Transverse colon (tissue), 4 donors: Measurements from ENCODE around the gene COX10. TPM values are rescaled to one million over a fixed set of nuclear protein-coding genes. Genes with fewer than 3 reads are reported as not detected.

Source experiments
- DNase-seq: peaks from one replicate; pipeline ENCODE4 v3.0.0-alpha.2; 2019
- H3K27ac ChIP-seq, 4 donors: fragments of 200-600 bp; sonication (generic); 2 replicates each; pipeline ENCODE4 v1.5.1; 2016 to 2018; ENCODE audit warnings: inconsistent platforms in 4 of 4
- H3K27me3 ChIP-seq: fragments of 200-600 bp; sonication (generic); 2 replicates; pipeline ENCODE4 v1.5.1; 2017; ENCODE audit warnings: inconsistent platforms
- H3K36me3 ChIP-seq, 4 donors: fragments of 200-600 bp; sonication (generic); 2 replicates each; pipeline ENCODE4 v1.5.1; 2017 to 2019; ENCODE audit warnings: inconsistent platforms in 4 of 4
- H3K4me1 ChIP-seq, 4 donors: fragments of 200-600 bp; sonication (generic); 2 replicates each; pipeline ENCODE4 v1.5.1; 2017 to 2020; ENCODE audit warnings: inconsistent platforms in 4 of 4
- H3K4me3 ChIP-seq, 4 donors: fragments of 200-600 bp; sonication (generic); 1 replicate in 1 of 4; 2 replicates in 3 of 4; pipeline versions ENCODE4 v1.5.1 to v1.6.1; 2017 to 2019; ENCODE audit warnings: inconsistent platforms in 4 of 4
- H3K9me3 ChIP-seq, 2 donors: fragments of 200-600 bp; sonication (generic); 2 replicates each; pipeline ENCODE4 v1.5.1; 2017 to 2019; ENCODE audit warnings: inconsistent platforms in 2 of 2
- EP300 ChIP-seq: sonication (generic); formaldehyde crosslinking; IDR thresholded peaks from one replicate; pipeline ENCODE4 v1.6.1; 2017; ENCODE audit warnings: antibody characterized with exemption, low read depth
- POLR2A ChIP-seq: fragments of 450-650 bp; IDR thresholded peaks from one replicate; pipeline ENCODE4 v1.6.1; 2016; ENCODE audit warnings: antibody characterized with exemption, mild to moderate bottlenecking, moderate library complexity
- POLR2AphosphoS5 ChIP-seq, 3 donors: sonication (generic); formaldehyde crosslinking; IDR thresholded peaks; one replicate each; pipeline ENCODE4 v1.6.1; 2016; ENCODE audit warnings: antibody characterized with exemption in 3 of 3
- WGBS, 2 donors: methylation state at CpG; one replicate each; pipeline ENCODE4 v1.1.5; 2018; ENCODE audit warnings: low coverage in 1 of 2; 5-methylcytosine and 5-hydroxymethylcytosine counted together
- in situ Hi-C, 4 donors: fragments of 200-750 bp; cut with MboI; loops; one replicate each; pipeline versions ENCODE4 v1.15.0 to v1.15.1; 2017; ENCODE audit warnings: low sequenced_read_pairs in 3 of 4, low pct_ligation_motif_present in 1 of 4, low pct_unique_long_range_greater_than_20kb in 1 of 4
- intact Hi-C: fragments of 100-400 bp; cut with DNase I; formaldehyde crosslinking; loops from one replicate; pipeline ENCODE4 v1.15.1; 2023; ENCODE audit warnings: low total_unique reads
- total RNA-seq, 4 donors: library from RNA; depleted of rRNA; stranded (reverse); fragments of >200 nt; gene quantifications; one replicate each; pipeline ENCODE4 v1.1.0, GENCODE V29; 2016
- TF ChIP-seq, protein P1 (sequence below), 5 experiments: fragments of 200-600 bp in 3 of 5; fragments of 450-650 bp in 2 of 5; sonication (generic) in 3 of 5; IDR thresholded peaks; 1 replicate in 2 of 5; 2 replicates in 3 of 5; pipeline ENCODE4 v1.5.1; 2016 to 2017; ENCODE audit warnings: antibody characterized with exemption in 5 of 5, inconsistent platforms in 3 of 5, mild to moderate bottlenecking in 2 of 5, moderate library complexity in 1 of 5

COX10 gene
- total RNA-seq, 4 donors from 2014 or later = 48.9 to 61.9 (median 53.5) TPM

DNA sequence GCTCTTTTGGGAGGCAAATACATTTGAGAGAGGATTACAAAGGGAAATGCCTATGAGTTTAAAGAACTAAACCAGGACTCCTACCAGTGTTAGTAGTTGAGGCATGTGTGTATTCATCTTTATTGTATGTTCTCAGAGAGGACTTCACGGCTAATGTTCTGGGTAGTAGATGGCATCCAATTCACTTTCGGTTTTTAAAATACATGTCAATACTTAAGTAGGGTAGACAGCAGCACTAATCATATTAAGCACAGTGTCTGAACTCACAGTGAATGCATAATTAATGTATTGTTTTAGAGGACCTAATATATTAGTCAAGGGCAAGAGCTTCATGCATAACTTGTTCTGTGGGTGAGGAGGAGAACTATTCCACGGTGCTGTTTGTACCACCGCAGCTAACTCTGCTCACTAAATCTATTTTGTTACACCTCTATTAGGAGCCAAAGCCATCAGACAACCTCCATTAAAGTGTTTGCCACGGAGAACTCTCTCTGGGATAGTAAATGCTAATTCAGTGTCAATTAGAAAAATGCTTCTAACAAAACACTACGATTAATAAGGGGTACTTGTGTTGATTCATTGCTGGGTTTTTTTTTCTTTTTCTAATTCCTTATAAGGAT lies 56.3 kb downstream of the COX10 start:
- intact Hi-C loops (no loop called here), in situ Hi-C loops (no loop called here)
- Histone ChIP-seq H3K4me1 (peaks cover 0 to 21% (median 6%) of the 10 kb centered on the region in 4 donors), H3K4me3 (no peak overlapping the region), H3K36me3 (no peaks in the 10 kb centered on the region), H3K27me3 (no peaks in the 10 kb centered on the region), H3K27ac (no peak overlapping the region), H3K9me3 (no peaks in the 10 kb centered on the region)
- no peak for TF ChIP-seq POLR2AphosphoS5 (IDR thresholded peaks at IDR 0.05)
- TF ChIP-seq, protein P1, sequence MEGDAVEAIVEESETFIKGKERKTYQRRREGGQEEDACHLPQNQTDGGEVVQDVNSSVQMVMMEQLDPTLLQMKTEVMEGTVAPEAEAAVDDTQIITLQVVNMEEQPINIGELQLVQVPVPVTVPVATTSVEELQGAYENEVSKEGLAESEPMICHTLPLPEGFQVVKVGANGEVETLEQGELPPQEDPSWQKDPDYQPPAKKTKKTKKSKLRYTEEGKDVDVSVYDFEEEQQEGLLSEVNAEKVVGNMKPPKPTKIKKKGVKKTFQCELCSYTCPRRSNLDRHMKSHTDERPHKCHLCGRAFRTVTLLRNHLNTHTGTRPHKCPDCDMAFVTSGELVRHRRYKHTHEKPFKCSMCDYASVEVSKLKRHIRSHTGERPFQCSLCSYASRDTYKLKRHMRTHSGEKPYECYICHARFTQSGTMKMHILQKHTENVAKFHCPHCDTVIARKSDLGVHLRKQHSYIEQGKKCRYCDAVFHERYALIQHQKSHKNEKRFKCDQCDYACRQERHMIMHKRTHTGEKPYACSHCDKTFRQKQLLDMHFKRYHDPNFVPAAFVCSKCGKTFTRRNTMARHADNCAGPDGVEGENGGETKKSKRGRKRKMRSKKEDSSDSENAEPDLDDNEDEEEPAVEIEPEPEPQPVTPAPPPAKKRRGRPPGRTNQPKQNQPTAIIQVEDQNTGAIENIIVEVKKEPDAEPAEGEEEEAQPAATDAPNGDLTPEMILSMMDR (IDR thresholded peaks at IDR 0.05) = no peak
- TF ChIP-seq POLR2A = no peak
- 66 to 80% methylated on average over 6 of the region's 6 CpGs for WGBS, 2 donors
- DNase-seq = no peak

- no peak overlapping the region for H3K4me3 ChIP-seq
- intact Hi-C loops (no loop called here), in situ Hi-C loops (no loop called here)
- no peak for DNase-seq
- no peaks in the 10 kb centered on the region for H3K27me3 ChIP-seq
- no peaks in the 10 kb centered on the region for H3K9me3 ChIP-seq
- TF ChIP-seq, protein P1 (IDR thresholded peaks at IDR 0.05) = no peak
- TF ChIP-seq POLR2A (no peak), POLR2AphosphoS5 (IDR thresholded peaks at IDR 0.05) (no peak), EP300 (no peak)
- H3K4me1 ChIP-seq = peaks cover 0 to 16% (median 8%) of the 10 kb centered on the region in 4 donors
- no peak overlapping the region for H3K27ac ChIP-seq
- H3K36me3 ChIP-seq = no peaks in the 10 kb centered on the region
These were observed 63.8 kb downstream of the COX10 start for GRCh38 chr17:14133104-14133503.

DNA sequence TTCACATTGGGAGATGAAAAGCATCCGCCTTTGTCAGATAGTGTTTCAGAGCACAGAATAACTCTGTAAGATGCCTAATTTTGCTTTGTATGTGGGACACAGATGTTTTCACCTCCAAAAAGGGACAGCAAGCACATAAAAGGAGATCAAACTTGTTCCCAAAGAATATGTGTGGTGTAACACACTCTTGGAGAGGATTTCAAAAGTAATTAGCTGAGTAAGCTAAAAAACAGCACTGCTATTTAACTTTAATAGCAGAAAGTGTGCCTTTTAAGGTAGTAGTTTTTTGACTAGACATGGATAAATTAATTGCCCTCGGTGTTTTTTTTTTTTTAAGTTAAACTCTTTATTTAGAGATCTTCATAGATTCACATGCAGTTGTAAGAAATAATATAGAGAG lies 65.2 kb downstream of the COX10 start:
- Histone ChIP-seq H3K4me3 (no peak overlapping the region), H3K27ac (no peak overlapping the region), H3K36me3 (no peaks in the 10 kb centered on the region), H3K9me3 (no peaks in the 10 kb centered on the region), H3K27me3 (no peaks in the 10 kb centered on the region), H3K4me1 (peaks cover 0 to 16% (median 8%) of the 10 kb centered on the region in 4 donors)
- intact Hi-C loops = no loop called here
- no peak for TF ChIP-seq EP300
- TF ChIP-seq POLR2A = no peak
- no peak for TF ChIP-seq POLR2AphosphoS5 (IDR thresholded peaks at IDR 0.05)
- TF ChIP-seq, protein P1 (IDR thresholded peaks at IDR 0.05) = no peak
- DNase-seq = no peak
- 83 to 94% methylated on average over 2 of the region's 2 CpGs for WGBS, 2 donors
- in situ Hi-C loops = no loop called here

GRCh38 chr17:14135906-14136590 lies 66.7 kb downstream of the COX10 start:
- DNase-seq = no peak
- intact Hi-C loops (no loop called here), in situ Hi-C loops (no loop called here)
- no peak for TF ChIP-seq POLR2A
- TF ChIP-seq, protein P1 (IDR thresholded peaks at IDR 0.05) = no peak
- no peak for TF ChIP-seq EP300
- TF ChIP-seq POLR2AphosphoS5 (IDR thresholded peaks at IDR 0.05) = no peak
- Histone ChIP-seq H3K4me3 (no peak overlapping the region), H3K27me3 (no peaks in the 10 kb centered on the region), H3K27ac (no peak overlapping the region), H3K4me1 (peaks cover 0 to 16% (median 8%) of the 10 kb centered on the region in 4 donors), H3K9me3 (no peaks in the 10 kb centered on the region), H3K36me3 (no peaks in the 10 kb centered on the region)
- WGBS, 2 donors = 66 to 69% methylated on average over 4 of the region's 4 CpGs
